AG08396 (cell line): ENCODE results near the gene AGAP2.

Source experiments
- DNase-seq: peaks from one replicate; pipeline ENCODE4 v3.0.0; 2012; ENCODE audit warnings: low spot score, mixed read lengths

Gene AGAP2

DNA sequence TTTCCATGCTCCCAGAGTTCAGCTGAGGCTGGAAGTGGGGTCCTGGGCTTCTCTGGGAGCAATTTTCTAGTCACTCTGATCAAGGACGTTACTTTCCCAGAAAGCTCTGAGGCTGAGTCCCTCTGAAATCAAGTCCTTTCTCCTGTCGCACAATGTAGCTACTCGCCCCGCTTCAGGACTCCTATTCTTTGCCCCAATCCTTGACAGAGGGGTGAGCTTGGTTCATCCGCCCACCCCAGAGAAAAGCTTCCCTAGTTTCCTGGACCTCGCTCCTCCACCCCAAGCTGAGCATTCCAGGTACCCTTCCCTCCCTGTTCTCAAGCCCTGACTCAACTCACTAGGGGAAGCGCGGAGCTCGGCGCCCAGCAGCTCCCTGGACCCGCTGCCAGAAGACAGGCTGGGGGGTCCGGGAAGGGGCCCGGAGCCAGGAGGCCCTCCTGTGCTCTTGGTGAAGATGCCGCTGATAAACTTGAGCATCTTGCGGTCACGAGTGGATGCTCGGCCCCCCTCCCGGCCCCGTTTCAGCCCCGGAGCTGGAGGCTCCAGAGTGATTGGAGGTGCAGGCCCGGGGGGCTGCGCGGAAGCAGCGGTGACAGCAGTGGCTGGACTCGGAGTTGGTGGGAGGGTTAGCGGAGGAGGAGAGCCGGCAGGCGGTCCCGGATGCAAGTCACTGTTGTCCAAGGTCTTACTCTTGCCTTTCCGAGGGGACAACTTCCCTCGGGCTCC is 1.6 kb downstream of the AGAP2 start:
- no peak for DNase-seq

GRCh38 chr12:57735952-57736740 is 2.4 kb downstream of the AGAP2 start:
- no peak for DNase-seq

GRCh38 chr12:57735198-57735855 is 3.2 kb downstream of the AGAP2 start:
- DNase-seq, result no peak

- no peak for DNase-seq
These were observed 4.0 kb downstream of the AGAP2 start for GRCh38 chr12:57734591-57734990.

GRCh38 chr12:57733928-57734327 is 4.6 kb downstream of the AGAP2 start:
- no peak for DNase-seq

DNA sequence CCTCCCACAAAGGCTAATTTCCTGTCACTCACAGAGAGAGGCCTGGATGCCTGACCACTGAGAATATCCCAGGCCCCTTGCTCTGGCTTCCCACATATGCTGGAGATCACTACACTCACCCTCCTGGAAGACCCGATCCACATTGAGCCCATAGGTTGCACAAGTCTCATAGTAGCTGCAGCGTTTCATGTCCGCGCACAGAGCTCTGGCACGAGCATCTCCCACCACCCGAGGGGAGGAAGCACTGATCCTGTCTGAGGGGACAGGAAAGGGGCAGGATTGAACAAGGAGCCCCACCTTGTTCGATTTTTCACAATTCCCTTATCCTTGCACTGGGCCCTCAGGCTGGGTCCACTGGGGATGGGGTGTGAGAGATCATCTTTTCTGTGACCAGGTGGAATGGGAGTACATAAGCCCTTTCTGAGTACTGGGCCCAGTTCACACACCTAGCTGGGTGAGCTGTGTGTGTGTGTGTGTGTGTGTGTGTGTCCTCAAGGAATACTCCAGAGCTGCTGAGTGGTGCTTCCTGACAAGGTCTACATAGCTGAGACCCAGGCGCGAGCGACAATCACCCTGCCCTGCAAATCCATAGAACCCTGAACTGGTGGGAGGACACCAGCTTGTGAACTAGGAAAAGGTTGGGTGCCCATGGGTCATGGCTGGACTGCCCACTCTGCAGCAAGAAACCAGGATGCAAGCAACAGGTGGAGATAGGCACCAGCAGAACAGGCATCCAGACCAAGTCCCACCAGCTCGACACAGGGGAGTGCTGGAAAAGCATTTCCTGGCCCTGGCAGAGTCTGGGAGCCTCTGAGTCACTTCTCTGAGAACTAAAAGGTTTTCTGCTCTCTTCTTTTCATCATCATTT is 5.6 kb downstream of the AGAP2 start:
- no peak for DNase-seq

DNA sequence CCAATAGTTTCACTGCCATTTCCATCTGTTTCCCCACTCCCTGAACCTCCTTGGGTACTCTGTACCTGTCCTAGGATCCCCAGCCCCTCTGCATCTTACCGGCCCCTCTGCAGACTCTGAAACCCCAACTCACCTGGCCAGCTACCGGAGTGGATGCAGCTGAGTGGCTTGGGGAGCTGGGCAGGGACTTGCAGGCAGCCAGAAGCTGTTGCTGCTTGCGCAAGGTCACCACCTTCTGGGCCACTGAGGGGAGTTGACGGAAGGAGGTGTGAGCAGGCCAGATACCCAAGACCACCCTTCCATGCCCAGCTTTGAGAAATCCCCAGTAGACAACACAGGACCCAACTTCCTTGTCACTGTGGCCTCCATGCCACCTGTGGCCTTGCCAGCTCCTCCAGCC is 6.3 kb downstream of the AGAP2 start:
- no peak for DNase-seq

DNA sequence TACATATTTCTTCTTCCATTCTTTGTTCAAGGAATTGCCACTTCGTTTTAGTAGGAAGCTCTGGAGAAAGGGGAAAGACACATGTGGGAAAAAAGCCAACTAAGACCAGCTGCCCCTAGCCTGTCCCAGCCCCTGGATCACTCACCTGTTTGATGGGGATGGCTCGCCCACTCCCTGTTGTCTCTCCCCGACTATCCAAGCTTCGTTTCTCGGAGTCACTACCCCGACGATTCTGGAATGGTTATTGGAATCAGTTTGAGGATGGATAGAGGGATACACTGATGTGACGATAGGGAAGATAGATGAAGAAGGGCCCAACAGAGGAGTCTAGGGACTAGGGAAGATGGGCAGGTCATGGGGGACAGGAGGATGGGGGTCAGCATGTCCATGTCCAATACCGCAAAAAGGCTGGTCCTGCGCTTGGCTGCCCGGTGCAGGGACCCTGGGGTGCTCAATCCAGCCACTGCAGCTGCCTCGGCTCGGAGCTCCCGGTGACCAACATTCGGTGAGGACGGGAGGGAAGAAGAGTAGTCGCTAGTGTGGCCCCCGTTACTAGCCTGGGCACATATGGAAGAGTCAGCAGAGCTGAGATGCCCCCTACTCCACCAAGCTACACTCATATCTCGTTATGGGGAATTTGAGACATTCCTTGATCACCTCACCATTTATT is 7.0 kb downstream of the AGAP2 start:
- DNase-seq, result no peak

GRCh38 chr12:57730336-57731067 is 8.0 kb downstream of the AGAP2 start:
- no peak for DNase-seq

DNA sequence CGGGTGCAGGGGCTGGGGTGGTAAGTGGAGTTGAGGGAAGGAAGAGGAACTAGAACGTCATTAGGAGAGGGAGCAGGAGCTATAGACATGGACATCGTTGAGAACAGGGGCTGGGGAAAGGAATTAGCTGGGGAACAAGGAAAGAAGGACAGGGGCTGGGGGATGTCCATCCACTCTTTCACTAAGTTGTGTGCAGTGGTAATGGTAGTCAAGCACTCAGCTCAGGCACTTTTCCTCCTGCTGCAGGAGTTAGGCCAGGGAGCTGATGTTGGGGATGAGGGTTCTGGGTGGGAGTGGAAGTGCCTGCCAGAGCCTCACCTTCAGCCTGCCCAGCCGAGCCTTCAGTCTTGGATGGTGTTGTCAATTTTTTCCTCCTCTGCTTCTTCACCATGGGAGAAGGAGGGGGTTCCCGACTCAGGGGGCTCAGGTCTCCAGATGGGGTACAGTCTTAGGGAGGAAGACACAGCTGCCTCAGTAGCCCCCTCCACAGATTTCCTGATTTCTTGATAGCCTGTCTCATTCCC is 9.2 kb downstream of the AGAP2 start:
- no peak for DNase-seq

GRCh38 chr12:57727758-57728395 is 10.7 kb downstream of the AGAP2 start:
- DNase-seq, result no peak

DNA sequence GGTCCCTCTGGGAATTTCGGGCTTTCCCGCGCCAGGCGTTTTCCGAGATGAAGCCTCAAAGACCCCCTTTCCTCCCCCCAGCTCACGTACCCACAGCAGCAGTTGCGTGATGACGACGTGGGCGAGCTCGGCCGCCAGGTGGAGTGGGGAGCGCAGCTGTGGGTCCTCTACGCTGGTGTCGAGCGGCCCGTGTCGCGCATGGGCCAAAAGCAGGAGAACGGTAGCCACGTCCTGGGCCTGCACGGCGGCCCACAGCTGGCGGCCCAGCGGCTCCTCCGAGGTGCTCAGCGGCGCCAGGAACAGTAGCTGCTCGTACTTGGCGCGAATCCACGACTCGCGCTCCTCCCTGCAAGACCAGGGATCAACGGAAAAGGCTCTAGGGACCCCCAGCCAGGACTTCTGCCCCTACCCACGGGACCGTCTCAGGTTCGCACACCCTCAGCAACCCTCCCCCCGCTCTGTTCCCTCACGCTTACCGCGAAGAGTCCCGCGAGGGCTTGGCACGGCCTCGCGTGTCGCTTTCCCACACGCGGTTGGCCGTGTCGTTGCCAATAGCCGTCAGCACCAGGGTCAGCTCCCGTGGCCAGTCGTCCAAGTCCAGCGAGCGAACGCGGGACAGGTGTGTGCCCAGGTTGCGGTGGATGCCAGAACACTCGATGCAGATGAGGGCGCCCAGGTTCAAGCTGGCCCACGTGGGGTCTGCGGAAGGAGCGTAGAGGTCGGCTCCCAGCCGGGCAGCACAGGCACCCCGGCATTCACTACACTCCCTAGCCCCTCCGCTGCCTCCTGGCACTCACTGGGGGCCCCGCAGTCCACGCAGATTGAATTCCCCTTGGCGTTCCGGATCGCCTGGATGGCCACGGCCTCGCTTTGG is 11.4 kb downstream of the AGAP2 start:
- no peak for DNase-seq

DNA sequence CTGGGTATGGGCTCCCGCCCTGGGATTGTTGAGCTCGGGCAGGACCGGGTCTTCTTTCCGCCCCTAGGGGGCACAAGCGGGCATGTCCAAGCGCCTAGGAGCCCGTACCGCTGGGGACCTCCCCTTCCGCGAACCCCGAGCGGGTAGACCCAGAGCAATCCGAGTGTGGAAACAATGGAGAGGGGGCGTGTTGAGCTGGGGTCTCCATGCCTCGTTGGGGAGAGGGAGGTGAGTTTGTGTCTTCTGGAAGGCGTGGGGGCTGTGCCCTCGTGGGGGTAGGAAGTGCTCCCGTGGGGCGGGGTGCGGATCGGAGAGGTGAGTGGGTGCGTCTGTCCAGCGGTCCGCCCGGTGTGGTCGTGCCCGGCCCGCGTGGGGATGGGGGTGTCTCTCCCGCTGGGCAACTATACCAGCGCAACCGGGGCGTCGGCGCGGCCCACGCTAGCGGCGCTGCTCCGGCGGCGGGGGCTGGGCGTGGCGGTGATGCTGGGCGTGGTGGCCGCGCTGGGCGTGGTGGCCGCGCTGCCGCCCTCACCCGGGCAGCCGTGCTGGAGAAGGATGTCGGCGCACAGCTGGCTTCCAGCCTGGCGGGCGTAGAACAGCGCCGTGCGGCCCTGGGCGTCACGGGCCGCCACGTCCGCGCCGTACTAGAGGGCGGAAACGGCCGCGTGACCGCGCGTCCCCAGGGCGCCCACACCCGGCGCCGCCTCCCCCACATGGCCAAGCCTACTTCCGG is 12.2 kb downstream of the AGAP2 start:
- DNase-seq, result peak; percentile 95

- no peak for DNase-seq
These were observed 12.7 kb downstream of the AGAP2 start for GRCh38 chr12:57725851-57726150.

- DNase-seq, result no peak
These were observed 13.4 kb downstream of the AGAP2 start for GRCh38 chr12:57724936-57725740.

GRCh38 chr12:57724003-57724935 is 14.3 kb downstream of the AGAP2 start:
- no peak for DNase-seq

- DNase-seq, result no peak
These were observed 14.9 kb downstream of the AGAP2 start for GRCh38 chr12:57723630-57723962.
